Activated T-cell treated with anti-CD3 and anti-CD28 coated beads for 1 hour (primary cell): ENCODE data around the gene VGF.
"Not testable (repeated sequence)": the region's sequence is repeated elsewhere in the genome, so short reads cannot be mapped to it uniquely, and the experiment has no call there.

ENCODE experiments used
- DNase-seq: peaks from one replicate; pipeline ENCODE4 v3.0.0-alpha.2; 2020; ENCODE audit warnings: low read depth

VGF gene

DNA sequence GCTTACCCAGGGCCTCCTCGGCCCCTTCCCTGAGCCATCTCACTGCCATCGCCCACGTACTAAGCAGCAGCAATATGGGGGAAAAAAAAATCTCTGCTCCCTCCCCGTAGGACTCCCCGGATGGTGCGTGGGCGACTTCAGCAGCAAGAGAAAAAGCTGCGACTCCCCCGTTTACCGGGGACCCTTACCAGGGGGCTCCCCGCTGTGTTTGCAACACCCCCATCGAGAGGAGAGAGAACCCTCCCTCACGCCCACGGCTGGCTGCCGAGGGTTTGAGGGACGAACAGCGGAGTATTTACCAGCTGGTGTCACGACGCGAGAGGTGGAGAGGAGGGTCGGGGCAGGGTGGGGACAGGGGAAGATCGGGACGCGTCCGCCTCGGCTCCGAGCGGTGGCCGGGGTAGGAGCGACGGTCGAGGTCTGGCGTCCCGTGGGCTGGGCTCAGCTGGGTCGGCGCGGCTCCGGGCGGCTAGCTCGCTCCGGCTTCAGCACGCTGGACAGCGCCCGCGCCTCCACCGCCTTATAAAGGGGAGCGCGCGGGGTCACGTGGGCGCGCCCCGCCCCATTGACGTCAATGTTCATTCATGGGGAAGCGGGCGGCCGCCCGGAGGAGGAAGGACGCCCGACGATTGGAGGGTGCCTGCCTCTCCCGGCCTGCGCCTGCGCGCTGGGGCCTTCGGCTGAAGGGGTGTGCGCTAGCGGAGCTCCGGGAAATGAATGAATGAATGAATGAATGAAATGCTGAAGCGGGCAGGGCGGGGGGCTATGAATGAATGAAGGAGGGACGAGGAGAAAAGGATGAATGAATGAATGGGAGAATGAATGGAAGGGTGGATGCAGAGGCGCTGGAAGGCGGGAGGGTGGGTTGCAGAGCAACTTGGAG is at the start of gene VGF:
Gene VGF (minus strand): TSS at position 495 of the 883 bp plus-strand sequence. CDS start 726 bp downstream, outside the sequence.
- peak; percentile 90 for DNase-seq

DNA sequence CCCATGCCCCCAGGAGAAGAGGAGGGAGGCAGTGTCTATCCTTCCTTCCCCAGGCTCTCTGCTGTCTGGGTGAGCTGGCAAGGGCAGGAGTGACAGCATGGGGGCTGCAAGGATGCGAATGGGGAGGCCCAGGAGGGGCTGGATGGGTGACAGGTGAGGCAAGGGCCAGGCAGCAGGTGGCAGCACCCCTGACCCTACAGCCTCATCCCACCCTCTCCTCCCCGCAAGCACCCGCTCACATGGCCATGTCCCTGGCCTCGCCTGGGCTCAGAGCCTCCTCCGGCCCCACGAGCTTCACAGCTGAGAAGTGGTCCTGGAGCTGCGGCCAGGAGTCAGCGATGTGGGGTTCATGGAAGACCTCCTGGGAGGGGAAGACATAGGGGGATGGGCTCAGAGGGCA is 46.6 kb upstream of the VGF start:
- no peak for DNase-seq

- no peak for DNase-seq
Measured at GRCh38 chr7:101211501-101211900, 46.1 kb upstream of the VGF start.

GRCh38 chr7:101210143-101210542 is 44.8 kb upstream of the VGF start:
- DNase-seq = no peak

- DNase-seq = no peak
Measured at GRCh38 chr7:101208794-101209193, 43.4 kb upstream of the VGF start.

GRCh38 chr7:101207459-101207858 is 42.1 kb upstream of the VGF start:
- no peak for DNase-seq

DNA sequence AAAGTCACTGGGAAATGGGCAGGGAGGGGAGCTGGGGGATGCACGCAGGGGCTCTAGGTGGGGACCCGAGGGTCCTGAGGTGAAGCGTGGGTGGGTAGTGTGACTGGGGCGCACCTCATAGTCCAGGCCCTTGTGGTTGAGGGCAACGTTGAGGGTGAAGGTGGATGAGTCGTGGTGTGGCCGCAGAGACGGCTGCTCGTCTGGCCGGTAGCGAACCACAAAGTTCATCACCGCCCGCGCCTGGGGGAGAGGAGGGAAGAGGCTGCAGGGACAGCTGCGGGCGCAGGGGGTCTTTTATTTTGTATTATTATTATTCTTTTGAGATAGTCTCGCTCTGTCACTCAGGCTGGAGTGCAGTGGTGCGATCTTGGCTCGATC is 41.3 kb upstream of the VGF start:
- DNase-seq = no peak

DNA sequence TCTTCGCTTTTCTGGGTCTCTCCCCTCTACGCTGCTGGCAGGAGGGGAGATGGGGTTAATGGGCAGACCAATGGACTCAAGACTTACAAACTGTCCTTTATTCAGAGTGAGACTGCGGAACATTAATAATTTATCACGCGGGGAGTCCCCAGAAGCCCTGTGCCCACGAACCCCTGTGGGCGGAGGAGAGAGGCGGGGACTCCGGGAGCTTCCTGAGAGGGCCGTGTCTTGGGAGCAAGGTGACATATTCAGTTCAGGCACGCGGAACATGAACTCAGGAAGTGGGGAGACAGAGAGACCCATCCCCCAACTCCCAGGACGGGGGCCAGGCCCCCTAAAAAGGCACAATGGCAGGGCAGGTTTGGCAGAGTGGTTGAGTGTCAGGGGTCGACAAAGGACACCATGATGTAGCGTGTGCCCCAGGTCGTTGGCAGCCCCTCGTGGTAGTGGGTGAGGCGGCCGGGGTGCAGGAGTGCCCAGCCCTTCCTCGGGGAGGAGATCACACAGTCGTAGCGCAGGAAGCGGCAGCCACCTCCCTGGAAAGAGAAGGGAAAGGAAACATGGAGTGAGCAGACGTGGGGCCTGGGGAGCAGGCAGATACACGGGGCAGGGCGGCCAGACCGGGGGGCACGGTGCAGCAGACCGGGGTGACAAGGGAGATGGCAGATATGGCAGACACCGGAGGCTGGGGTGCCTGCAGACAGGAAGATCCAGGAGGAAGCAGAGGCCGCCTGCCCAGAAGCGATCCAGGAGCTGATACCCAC is 40.7 kb upstream of the VGF start:
- no peak for DNase-seq

GRCh38 chr7:101203740-101204738 is 38.7 kb upstream of the VGF start:
- not testable (repeated sequence) for DNase-seq

- no peak for DNase-seq
Measured at GRCh38 chr7:101202603-101202918, 37.2 kb upstream of the VGF start.

DNA sequence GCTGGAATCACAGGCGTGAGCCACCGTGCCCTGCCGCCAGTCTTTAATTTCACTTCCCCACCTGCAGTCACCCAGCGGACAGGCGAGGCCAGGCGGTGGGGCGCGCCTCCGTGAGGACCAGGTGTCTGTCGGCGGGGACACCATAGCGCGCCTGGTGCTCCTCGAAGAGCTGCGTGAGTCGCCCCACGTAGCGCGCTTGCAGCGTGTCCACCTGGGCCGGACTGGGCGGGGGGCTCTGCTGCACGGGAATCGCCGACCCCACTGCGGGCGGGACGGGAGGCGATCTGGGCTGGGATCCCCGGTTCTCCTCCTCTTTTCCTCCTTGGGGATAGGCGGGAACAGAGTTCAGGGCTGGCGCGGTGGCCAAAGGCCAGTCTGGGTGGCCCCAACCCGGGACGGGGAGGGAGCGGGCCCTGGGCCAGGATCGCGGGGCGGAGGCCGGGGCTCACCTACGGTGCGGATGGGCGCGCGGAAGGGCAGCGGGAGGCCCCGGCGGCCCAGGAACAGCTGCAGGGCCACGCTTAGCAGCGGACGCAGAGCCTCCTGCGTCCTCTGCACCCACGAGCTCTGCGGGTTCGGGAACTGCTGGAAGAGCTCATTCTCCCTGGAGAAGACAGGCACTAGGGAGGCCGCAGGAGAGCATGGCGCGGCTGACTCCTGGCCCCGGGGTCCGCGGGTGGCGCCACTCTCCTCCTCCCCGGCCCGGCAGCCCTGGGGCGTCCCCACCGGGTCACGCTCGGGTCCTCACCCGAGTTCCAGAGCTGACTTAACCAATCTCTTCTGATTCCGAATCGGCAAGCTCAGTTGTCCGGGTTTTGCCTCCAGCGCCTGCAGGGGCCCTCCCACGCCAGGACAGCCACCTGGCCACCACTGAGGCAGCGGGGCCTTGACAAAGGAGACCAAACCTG is 36.6 kb upstream of the VGF start:
- DNase-seq = no peak

- no peak for DNase-seq
Measured at GRCh38 chr7:101200862-101201599, 35.7 kb upstream of the VGF start, which contains the start of gene MOGAT3. MOGAT3 (minus strand) TSS chr7:101201036; CDS start chr7:101200854, 182 bp downstream.

GRCh38 chr7:101200504-101200861 is 35.1 kb upstream of the VGF start:
- no peak for DNase-seq

- not testable (repeated sequence) for DNase-seq
Measured at GRCh38 chr7:101199522-101199921, 34.2 kb upstream of the VGF start.

DNA sequence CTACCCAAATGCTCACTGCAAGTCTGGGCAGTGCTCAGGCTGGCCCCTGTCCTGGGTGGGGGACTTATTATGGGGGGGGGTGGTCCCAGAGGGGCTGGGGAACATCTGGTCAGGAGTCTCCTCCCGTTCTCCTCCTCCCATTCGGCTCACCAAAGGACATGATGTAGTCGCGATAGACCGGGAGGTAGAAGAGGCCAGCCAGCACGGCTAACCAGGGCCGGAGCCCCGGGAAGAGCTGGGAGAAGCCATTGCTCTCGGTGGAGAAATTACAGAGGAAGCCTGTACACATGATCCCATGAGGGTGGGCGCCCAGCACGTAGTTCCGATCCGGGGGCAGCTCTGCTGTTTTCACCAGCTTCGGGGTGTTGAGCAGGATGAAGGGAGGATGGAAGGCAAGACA is 33.1 kb upstream of the VGF start:
- no peak for DNase-seq

DNA sequence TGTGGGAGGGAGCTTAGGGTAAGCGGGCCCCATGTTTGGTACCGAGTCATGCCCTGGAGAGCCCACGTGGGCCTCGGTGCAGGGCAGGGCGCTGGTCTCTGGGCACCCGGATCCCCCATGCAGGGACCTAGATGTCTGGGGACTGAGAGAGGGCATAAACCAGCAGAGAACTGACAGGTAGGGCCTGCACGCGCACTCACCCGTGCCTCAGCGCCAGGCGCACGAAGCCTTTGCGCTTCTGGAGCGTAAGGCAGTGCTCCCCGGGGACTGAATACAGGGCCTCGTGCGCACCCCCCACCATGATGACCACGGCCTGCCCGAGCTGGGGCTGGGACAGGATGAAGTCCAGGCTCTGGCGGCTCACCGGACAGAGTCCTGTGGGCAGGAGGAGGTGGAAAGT is 32.6 kb upstream of the VGF start:
- no peak for DNase-seq

- no peak for DNase-seq
Measured at GRCh38 chr7:101195884-101196283, 30.5 kb upstream of the VGF start.

- DNase-seq = no peak
Measured at GRCh38 chr7:101189109-101189508, 23.7 kb upstream of the VGF start.

GRCh38 chr7:101186844-101187428 is 21.6 kb upstream of the VGF start:
- DNase-seq = no peak

DNA sequence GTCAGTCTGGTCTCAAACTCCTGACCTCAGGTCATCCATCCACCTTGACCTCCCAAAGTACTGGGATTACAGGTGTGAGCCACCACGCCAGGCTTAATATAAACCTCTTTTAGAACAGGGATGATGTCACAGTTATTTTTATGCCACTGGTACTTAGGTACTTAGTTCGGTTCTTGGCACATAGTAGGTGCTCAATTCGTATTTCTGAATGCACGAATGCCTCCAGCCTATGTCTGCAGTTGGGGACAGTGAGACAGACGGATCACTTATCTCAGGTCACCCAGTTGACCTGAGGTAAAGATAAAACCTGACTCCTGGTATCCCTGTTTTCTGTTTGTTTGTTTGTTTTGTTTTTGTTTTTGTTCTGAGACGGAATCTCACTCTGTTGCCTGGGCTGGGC is 20.8 kb upstream of the VGF start:
- DNase-seq = no peak
